Neutrophil (primary cell): Measurements from ENCODE around the gene MEGF11.

Source experiments
- H3K27ac ChIP-seq: fragments of 200-600 bp; sonication (generic); 2 replicates; pipeline ENCODE4 v1.5.1; 2016; ENCODE audit warnings: mild to moderate bottlenecking, moderate library complexity
- H3K27me3 ChIP-seq: fragments of 200-600 bp; sonication (generic); 2 replicates; pipeline ENCODE4 v1.6.0; 2016; ENCODE audit warnings: mild to moderate bottlenecking
- H3K36me3 ChIP-seq: fragments of 200-600 bp; sonication (generic); 2 replicates; pipeline ENCODE4 v1.5.1; 2017
- H3K4me1 ChIP-seq, 2 experiments: fragments of 200-600 bp in 1 of 2; sonication (generic) in 1 of 2; 1 replicate in 1 of 2; 2 replicates in 1 of 2; pipeline versions ENCODE4 v1.5.1 to v1.6.1; 2013 to 2016; ENCODE audit warnings: low read depth in 1 of 2, low read length in 1 of 2, mild to moderate bottlenecking in 1 of 2, moderate library complexity in 1 of 2; ENCODE audit not compliant: control insufficient read depth in 1 of 2, insufficient read depth in 1 of 2
- H3K4me3 ChIP-seq, 2 experiments: fragments of 200-600 bp in 1 of 2; sonication (generic) in 1 of 2; 1 replicate in 1 of 2; 2 replicates in 1 of 2; pipeline ENCODE4 v1.5.1; 2013 to 2016; ENCODE audit warnings: low read depth in 1 of 2, low read length in 1 of 2, mild to moderate bottlenecking in 1 of 2, moderate library complexity in 1 of 2
- H3K9me3 ChIP-seq: fragments of 200-600 bp; sonication (generic); 2 replicates; pipeline ENCODE4 v1.5.1; 2016
- TF ChIP-seq, protein P1 (sequence below): fragments of 200-600 bp; sonication (generic); IDR thresholded peaks from 2 replicates; pipeline ENCODE4 v1.5.1; 2016; ENCODE audit warnings: antibody characterized with exemption

Gene MEGF11

DNA sequence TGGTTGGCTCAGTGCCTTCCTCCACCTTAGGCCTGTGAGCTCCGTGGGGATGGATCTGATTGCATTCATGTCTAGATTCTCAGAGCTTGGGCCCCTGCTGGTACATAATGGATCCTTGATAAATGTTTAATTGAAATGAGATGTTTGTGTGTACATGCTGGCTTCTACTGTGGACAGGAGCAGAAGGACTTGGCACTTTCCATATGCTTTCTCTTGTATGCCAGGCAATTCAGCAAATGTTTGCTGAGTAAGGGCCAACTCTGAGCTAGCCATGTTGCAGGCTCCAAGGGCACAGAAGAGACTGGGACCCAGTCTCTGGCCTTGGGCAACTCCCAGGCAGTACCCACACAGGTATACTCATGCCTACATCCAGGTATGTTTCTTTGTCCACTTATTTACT, 317.3 kb downstream of the MEGF11 start:
- TF ChIP-seq, protein P1, sequence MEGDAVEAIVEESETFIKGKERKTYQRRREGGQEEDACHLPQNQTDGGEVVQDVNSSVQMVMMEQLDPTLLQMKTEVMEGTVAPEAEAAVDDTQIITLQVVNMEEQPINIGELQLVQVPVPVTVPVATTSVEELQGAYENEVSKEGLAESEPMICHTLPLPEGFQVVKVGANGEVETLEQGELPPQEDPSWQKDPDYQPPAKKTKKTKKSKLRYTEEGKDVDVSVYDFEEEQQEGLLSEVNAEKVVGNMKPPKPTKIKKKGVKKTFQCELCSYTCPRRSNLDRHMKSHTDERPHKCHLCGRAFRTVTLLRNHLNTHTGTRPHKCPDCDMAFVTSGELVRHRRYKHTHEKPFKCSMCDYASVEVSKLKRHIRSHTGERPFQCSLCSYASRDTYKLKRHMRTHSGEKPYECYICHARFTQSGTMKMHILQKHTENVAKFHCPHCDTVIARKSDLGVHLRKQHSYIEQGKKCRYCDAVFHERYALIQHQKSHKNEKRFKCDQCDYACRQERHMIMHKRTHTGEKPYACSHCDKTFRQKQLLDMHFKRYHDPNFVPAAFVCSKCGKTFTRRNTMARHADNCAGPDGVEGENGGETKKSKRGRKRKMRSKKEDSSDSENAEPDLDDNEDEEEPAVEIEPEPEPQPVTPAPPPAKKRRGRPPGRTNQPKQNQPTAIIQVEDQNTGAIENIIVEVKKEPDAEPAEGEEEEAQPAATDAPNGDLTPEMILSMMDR: no peak

DNA sequence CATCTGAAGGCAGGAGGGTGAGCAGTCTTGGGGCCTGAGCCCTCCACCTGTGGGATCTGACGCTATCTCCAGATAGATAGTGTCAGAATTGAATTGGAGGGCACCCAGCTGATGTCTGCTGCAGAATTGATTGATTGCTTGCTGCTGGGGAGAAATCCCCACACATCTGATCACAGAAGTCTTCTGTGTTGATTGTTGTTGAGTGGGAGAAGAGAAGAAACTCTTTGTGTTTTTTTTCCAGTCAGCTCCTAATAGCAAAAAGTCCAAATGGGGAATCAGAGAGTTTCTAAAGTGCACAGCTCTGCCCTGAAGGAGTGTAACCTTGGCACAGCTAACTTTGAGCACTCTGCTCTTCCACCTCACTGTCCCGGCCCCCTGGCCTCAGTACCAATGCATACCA, 318.2 kb downstream of the MEGF11 start:
- Histone ChIP-seq H3K4me3 (no peak overlapping the region), H3K9me3 (no peaks in the 10 kb centered on the region), H3K36me3 (no peaks in the 10 kb centered on the region), H3K27ac (no peak overlapping the region), H3K4me1 (peaks cover 0 to 5% of the 10 kb centered on the region in 2 experiments), H3K27me3 (peaks cover 15% of the 10 kb centered on the region)
- TF ChIP-seq, protein P1: no peak

More for the DNA sequence above, 317.3 kb downstream of the MEGF11 start:
- Histone ChIP-seq H3K27ac (no peak overlapping the region), H3K4me3 (no peak overlapping the region), H3K36me3 (no peaks in the 10 kb centered on the region), H3K4me1 (peaks cover 0 to 5% of the 10 kb centered on the region in 2 experiments), H3K27me3 (peaks cover 22% of the 10 kb centered on the region), H3K9me3 (no peaks in the 10 kb centered on the region)

DNA sequence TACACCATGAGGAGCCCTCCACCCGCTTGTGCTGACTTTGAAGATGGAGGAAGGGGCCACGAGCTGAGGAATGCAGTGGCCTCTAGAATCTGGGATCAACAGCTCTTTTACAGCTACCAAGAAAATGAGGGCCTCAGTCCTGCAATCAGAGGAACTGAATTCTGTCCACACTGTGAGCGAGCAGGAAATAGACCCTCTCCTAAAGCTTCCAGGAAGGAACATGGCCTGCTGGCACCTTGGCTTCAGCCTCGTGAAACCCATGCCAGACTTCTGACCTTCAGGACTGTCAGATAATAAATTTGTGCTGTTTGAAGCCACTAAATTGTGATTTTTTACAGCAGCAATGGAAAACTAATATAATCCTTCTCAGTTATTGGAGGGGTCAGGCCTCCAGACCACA, 322.3 kb downstream of the MEGF11 start:
- no peak overlapping the region for H3K4me3 ChIP-seq
- H3K27me3 ChIP-seq: peaks cover 11% of the 10 kb centered on the region
- H3K4me1 ChIP-seq: no peaks in the 10 kb centered on the region
- H3K9me3 ChIP-seq: no peaks in the 10 kb centered on the region
- H3K36me3 ChIP-seq: no peaks in the 10 kb centered on the region
- no peak overlapping the region for H3K27ac ChIP-seq
- TF ChIP-seq, protein P1: no peak

DNA sequence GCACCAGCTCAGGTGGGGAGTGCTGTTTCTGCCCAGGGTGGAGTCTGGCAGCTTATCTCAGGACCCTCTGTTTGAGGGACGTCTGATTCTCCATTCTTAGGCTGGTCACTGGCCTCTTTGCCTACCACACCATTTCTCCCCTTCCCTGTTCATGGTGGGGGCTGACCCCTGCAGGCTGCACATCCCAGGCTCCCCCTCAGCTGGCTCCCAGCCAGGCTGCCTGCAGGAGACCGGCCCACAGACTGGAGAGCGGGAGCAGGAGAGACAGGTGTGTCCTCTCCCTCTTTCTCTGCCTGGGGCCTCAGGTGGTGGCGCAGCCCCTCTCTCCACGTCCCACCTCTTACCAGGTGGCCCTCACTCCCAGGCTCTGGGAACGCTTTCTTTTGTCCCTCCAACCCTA, 323.4 kb downstream of the MEGF11 start:
- no peaks in the 10 kb centered on the region for H3K9me3 ChIP-seq
- no peak overlapping the region for H3K27ac ChIP-seq
- H3K27me3 ChIP-seq: peaks cover 11% of the 10 kb centered on the region
- no peaks in the 10 kb centered on the region for H3K4me1 ChIP-seq
- H3K36me3 ChIP-seq: no peaks in the 10 kb centered on the region
- H3K4me3 ChIP-seq: no peak overlapping the region
- TF ChIP-seq, protein P1: no peak

GRCh38 chr15:65929573-65929972, 324.0 kb downstream of the MEGF11 start:
- Histone ChIP-seq H3K27ac (no peak overlapping the region), H3K27me3 (peaks cover 11% of the 10 kb centered on the region), H3K4me3 (no peak overlapping the region), H3K9me3 (no peaks in the 10 kb centered on the region), H3K4me1 (no peaks in the 10 kb centered on the region), H3K36me3 (no peaks in the 10 kb centered on the region)
- TF ChIP-seq, protein P1: no peak

DNA sequence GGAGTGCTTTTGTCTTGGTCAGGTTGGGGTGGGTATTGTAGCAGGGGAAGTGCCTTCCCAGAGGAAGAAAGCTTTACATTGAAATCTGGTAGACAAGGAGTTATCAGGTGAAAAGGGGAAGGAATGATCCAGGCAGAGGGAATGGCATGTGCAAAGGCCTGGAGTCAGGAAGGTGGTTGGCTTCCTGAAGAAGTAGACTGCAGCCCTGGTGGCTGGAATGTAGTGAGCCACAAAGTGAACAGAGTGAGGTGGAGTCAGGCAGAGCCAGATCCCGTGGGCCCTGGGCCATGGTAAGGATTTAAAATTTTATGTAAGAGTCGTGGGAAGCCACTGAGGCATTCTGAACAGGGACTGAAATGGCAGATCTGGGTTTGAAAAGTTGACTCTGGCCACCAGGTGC, 326.0 kb downstream of the MEGF11 start:
- H3K27ac ChIP-seq: no peak overlapping the region
- H3K36me3 ChIP-seq: no peaks in the 10 kb centered on the region
- TF ChIP-seq, protein P1: no peak
- H3K9me3 ChIP-seq: no peaks in the 10 kb centered on the region
- no peaks in the 10 kb centered on the region for H3K4me1 ChIP-seq
- H3K27me3 ChIP-seq: peaks cover 2% of the 10 kb centered on the region
- H3K4me3 ChIP-seq: no peak overlapping the region
